GM12892 (cell line): ENCODE measurements around the gene SMYD3.

Source experiments
- POLR2A ChIP-seq: IDR thresholded peaks from 2 replicates; pipeline ENCODE4 v1.6.1; 2011; ENCODE audit warnings: low read depth, low read length, control low read depth
- POLR2AphosphoS5 ChIP-seq: IDR thresholded peaks from 2 replicates; pipeline ENCODE4 v1.6.1; 2011; ENCODE audit warnings: low read depth, low read length, control low read depth
- TAF1 ChIP-seq: IDR thresholded peaks from 2 replicates; pipeline ENCODE4 v1.6.1; 2011; ENCODE audit warnings: low read depth, mild to moderate bottlenecking, control low read depth, low read length, borderline replicate concordance

DNA sequence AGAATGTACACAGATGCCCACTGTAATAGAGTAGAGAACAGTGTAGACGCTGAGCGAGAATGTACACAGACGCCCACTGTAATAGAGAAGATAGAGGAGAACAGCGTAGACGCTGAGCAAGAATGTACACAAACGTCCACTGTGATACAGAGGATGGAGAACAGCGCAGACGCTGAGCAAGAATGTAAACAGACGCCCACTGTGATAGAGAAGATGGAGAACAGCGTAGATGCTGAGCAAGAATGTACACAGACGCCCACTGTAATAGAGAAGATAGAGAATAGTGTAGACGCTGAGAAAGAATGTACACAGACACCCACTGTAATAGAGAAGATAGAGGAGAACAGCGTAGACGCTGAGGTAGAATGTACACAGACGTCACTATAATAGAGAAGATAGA, 306.9 kb downstream of the SMYD3 start:
- TF ChIP-seq POLR2AphosphoS5 (no peak), POLR2A (no peak), TAF1 (no peak)
